ENCODE measurements around the gene CHST3. TPM values are rescaled to one million over a fixed set of nuclear protein-coding genes. Genes with fewer than 3 reads are reported as not detected.

Gene CHST3
- polyA plus RNA-seq, 1 donor from 2014 or later, result 4.1 TPM

GRCh38 chr10:72009425-72010081 is 45.4 kb downstream of the CHST3 start:
- Histone ChIP-seq H3K9me3 (ENCODE audit: low read length) (no peaks in the 10 kb centered on the region), H4K20me1 (ENCODE audit: insufficient read depth) (no peaks in the 10 kb centered on the region), H3K36me3 (ENCODE audit: insufficient read depth, low read length) (no peaks in the 10 kb centered on the region), H3K27me3 (ENCODE audit: insufficient read depth, low read depth, low read length) (no peaks in the 10 kb centered on the region), H3K9ac (ENCODE audit: low read length) (peak overlapping the region; percentile 23), H3K9me2 (ENCODE audit: insufficient read depth, low read length) (no peaks in the 10 kb centered on the region), H2AFZ (ENCODE audit: low read depth, low read length) (no peak overlapping the region), H3K4me2 (ENCODE audit: low read length) (no peak overlapping the region), H3K27ac (ENCODE audit: low read length) (no peak overlapping the region), H3F3A (ENCODE audit: insufficient read depth, low read length, poor library complexity, severe bottlenecking) (no peaks in the 10 kb centered on the region), H3K79me2 (replicated peaks; ENCODE audit: insufficient read depth, low read length) (no peaks in the 10 kb centered on the region), H3K4me3 (ENCODE audit: low read length) (no peak overlapping the region)
- peak; percentile 5 for TF ChIP-seq MXI1 (conservative IDR thresholded peaks at IDR 0.05; ENCODE audit: poor library complexity, severe bottlenecking)
- no peak for TF ChIP-seq SMC3 (conservative IDR thresholded peaks at IDR 0.05; ENCODE audit: poor library complexity)

- Histone ChIP-seq H3K4me3 (ENCODE audit: low read length) (no peak overlapping the region), H2AFZ (ENCODE audit: low read depth, low read length) (no peak overlapping the region), H4K20me1 (ENCODE audit: insufficient read depth) (no peaks in the 10 kb centered on the region), H3K36me3 (ENCODE audit: insufficient read depth, low read length) (no peaks in the 10 kb centered on the region), H3K9me2 (ENCODE audit: insufficient read depth, low read length) (no peaks in the 10 kb centered on the region), H3F3A (ENCODE audit: insufficient read depth, low read length, poor library complexity, severe bottlenecking) (no peaks in the 10 kb centered on the region), H3K9me3 (ENCODE audit: low read length) (no peaks in the 10 kb centered on the region), H3K4me2 (ENCODE audit: low read length) (no peak overlapping the region), H3K9ac (ENCODE audit: low read length) (no peak overlapping the region), H3K27ac (ENCODE audit: low read length) (no peak overlapping the region), H3K27me3 (ENCODE audit: insufficient read depth, low read depth, low read length) (no peaks in the 10 kb centered on the region), H3K79me2 (replicated peaks; ENCODE audit: insufficient read depth, low read length) (no peaks in the 10 kb centered on the region)
- TF ChIP-seq MXI1 (conservative IDR thresholded peaks at IDR 0.05; ENCODE audit: poor library complexity, severe bottlenecking), result no peak
- no peak for TF ChIP-seq EZH2 (IDR thresholded peaks at IDR 0.05; ENCODE audit: borderline replicate concordance, insufficient read depth, low read length, poor library complexity, severe bottlenecking)
- no peak for TF ChIP-seq TAF1 (IDR thresholded peaks at IDR 0.05; ENCODE audit: low read depth)
- TF ChIP-seq, protein P1, sequence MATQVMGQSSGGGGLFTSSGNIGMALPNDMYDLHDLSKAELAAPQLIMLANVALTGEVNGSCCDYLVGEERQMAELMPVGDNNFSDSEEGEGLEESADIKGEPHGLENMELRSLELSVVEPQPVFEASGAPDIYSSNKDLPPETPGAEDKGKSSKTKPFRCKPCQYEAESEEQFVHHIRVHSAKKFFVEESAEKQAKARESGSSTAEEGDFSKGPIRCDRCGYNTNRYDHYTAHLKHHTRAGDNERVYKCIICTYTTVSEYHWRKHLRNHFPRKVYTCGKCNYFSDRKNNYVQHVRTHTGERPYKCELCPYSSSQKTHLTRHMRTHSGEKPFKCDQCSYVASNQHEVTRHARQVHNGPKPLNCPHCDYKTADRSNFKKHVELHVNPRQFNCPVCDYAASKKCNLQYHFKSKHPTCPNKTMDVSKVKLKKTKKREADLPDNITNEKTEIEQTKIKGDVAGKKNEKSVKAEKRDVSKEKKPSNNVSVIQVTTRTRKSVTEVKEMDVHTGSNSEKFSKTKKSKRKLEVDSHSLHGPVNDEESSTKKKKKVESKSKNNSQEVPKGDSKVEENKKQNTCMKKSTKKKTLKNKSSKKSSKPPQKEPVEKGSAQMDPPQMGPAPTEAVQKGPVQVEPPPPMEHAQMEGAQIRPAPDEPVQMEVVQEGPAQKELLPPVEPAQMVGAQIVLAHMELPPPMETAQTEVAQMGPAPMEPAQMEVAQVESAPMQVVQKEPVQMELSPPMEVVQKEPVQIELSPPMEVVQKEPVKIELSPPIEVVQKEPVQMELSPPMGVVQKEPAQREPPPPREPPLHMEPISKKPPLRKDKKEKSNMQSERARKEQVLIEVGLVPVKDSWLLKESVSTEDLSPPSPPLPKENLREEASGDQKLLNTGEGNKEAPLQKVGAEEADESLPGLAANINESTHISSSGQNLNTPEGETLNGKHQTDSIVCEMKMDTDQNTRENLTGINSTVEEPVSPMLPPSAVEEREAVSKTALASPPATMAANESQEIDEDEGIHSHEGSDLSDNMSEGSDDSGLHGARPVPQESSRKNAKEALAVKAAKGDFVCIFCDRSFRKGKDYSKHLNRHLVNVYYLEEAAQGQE (IDR thresholded peaks at IDR 0.05; ENCODE audit: borderline replicate concordance), result no peak
- TF ChIP-seq CTCF (IDR thresholded peaks at IDR 0.05; ENCODE audit: poor library complexity, severe bottlenecking), result no peak
- no peak for TF ChIP-seq POLR2AphosphoS5 (IDR thresholded peaks at IDR 0.05)
- TF ChIP-seq RAD21 (conservative IDR thresholded peaks at IDR 0.05), result no peak
- no peak for TF ChIP-seq EP300 (conservative IDR thresholded peaks at IDR 0.05; ENCODE audit: poor library complexity, severe bottlenecking)
- no peak for TF ChIP-seq SMC3 (conservative IDR thresholded peaks at IDR 0.05; ENCODE audit: poor library complexity)
These were observed 46.2 kb downstream of the CHST3 start for GRCh38 chr10:72010234-72010973.
